Progenitor cell of endocrine pancreas (in vitro differentiated cells): ENCODE data around the gene DCD. TPM values are rescaled to one million over a fixed set of nuclear protein-coding genes. Genes with fewer than 3 reads are reported as not detected.
A peak's percentile ranks its signal among the peaks of the same experiment; 100 is the strongest.

Experiments
- DNase-seq: peaks from one replicate; pipeline ENCODE4 v3.0.0; 2021; ENCODE audit warnings: low spot score; ENCODE audit not compliant: unreplicated experiment
- H3K27ac Mint-ChIP-seq: 2 replicates; pipeline ENCODE4 v1.8.0; 2021; ENCODE audit warnings: mild to moderate bottlenecking, moderate library complexity, mixed read lengths
- H3K27me3 Mint-ChIP-seq: 2 replicates; pipeline ENCODE4 v1.8.0; 2021; ENCODE audit warnings: mixed read lengths
- H3K36me3 Mint-ChIP-seq: 2 replicates; pipeline ENCODE4 v1.8.0; 2022; ENCODE audit warnings: mixed read lengths; ENCODE audit not compliant: insufficient read depth
- H3K4me1 Mint-ChIP-seq: 2 replicates; pipeline ENCODE4 v1.8.0; 2021; ENCODE audit warnings: low read depth, mixed read lengths
- H3K4me3 Mint-ChIP-seq: 2 replicates; pipeline ENCODE4 v1.8.0; 2021; ENCODE audit warnings: low read depth, mild to moderate bottlenecking, moderate library complexity, mixed read lengths
- H3K9me3 Mint-ChIP-seq: 2 replicates; pipeline ENCODE4 v1.8.0; 2021; ENCODE audit warnings: low read depth, mixed read lengths
- CTCF ChIP-seq: fragments of 200-600 bp; sonication (generic); IDR thresholded peaks from one replicate; pipeline ENCODE4 v1.5.0; 2021; ENCODE audit warnings: antibody characterized with exemption, mild to moderate bottlenecking; ENCODE audit not compliant: unreplicated experiment
- total RNA-seq: library from RNA; stranded (reverse); gene quantifications from 2 replicates; pipeline ENCODE4 v1.2.1, GENCODE V29; 2021

DCD gene
- total RNA-seq, 1 donor from 2014 or later, result not detected

DNA sequence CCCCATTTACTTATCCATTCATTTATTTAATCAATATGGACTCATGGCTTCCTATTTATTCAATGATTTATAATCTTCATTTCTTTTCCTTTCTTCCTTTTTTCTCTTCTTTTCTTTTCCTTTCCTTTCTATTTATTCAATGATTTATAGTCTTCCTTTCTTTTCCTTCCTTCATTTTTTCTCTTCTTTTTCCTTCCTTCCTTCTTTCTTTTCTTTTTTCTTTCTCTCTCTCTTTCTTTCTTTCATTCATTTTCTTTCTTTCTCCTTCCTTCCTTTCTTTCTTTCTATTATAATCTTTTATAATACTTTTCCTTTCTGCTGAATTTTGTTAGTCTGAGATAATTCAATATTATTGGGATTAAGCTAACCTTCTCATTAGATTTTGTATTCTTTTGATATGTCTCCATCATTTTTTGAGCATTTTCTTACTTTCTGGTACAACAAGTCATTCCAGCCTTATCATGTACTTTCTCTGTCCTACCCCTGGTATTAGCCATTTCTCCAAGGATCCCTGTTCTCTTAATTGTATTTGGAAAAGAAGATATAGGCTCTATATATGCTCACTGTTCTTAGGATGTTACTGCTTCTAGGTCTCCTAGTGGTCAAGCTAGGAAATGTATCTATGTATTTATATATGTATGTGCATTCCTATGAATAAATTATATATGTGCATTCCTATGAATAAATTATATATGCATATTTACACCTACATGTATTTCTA lies 25.5 kb downstream of the DCD start:
- Mint-ChIP-seq H3K27ac (no peak overlapping the region), H3K27me3 (peaks cover 58% of the 10 kb centered on the region), H3K4me1 (no peaks in the 10 kb centered on the region), H3K36me3 (peaks cover 4% of the 10 kb centered on the region), H3K9me3 (peaks cover 9% of the 10 kb centered on the region), H3K4me3 (no peak overlapping the region)
- DNase-seq, result no peak
- TF ChIP-seq CTCF, result peak; percentile 57

- DNase-seq, result no peak
These were observed 31.1 kb downstream of the DCD start for GRCh38 chr12:54616933-54617680.

DNA sequence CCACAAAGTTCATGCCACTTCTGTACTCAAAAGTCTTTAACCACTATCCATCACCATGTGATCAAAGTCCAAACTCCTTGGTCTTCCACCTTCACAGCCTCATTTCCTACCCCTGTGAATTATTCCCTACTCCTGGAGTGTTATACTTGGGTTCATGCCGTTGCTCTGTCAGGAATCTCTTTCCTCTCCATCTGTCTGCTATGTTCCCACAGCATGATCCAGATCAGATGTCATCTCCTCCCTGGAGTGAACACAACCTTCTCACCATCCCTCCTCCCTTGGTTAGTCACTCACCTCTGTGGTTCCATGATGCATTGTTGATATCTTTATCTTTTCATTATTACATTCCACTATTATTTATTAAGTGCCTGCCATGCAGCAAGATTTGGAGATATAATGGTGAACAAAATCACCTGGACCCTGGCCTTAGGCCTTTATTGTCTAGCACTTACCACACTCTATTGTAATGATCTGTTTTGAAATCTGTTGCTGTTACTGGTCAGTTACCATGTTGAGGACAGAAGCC lies 35.9 kb downstream of the DCD start:
- TF ChIP-seq CTCF, result no peak
- Mint-ChIP-seq H3K4me3 (no peak overlapping the region), H3K36me3 (no peaks in the 10 kb centered on the region), H3K9me3 (no peaks in the 10 kb centered on the region), H3K4me1 (peaks cover 12% of the 10 kb centered on the region), H3K27ac (no peak overlapping the region), H3K27me3 (peaks cover 79% of the 10 kb centered on the region)
- no peak for DNase-seq

More at GRCh38 chr12:54616933-54617680, 31.1 kb downstream of the DCD start:
- H3K36me3 Mint-ChIP-seq, result no peaks in the 10 kb centered on the region
- no peak overlapping the region for H3K27ac Mint-ChIP-seq
- no peak overlapping the region for H3K4me3 Mint-ChIP-seq
- TF ChIP-seq CTCF, result no peak
- peaks cover 65% of the 10 kb centered on the region for H3K27me3 Mint-ChIP-seq
- H3K9me3 Mint-ChIP-seq, result no peaks in the 10 kb centered on the region
- peaks cover 1% of the 10 kb centered on the region for H3K4me1 Mint-ChIP-seq

DNA sequence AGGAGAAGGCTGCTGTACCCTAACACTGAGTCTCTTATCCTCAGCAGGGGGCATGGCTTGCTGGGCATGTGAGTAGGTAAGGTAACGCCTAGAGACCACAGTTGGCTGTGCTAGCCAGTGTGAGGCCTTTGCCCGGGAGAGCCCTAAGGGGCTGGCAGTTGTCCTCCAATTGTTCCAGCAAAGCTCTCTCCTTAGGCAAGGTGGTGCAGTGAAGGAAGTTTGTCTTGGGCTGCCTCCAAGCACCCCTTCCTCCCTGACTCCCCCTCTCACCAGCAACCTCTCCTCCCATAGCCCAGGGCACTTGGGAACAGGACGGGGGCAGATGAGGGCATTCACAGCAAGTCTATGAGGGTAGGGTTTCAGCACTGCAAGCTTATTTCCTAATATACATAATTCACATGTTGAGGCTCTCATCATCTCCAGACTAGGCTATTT lies 36.4 kb downstream of the DCD start:
- H3K9me3 Mint-ChIP-seq, result no peaks in the 10 kb centered on the region

More for the DNA sequence above, 36.4 kb downstream of the DCD start:
- Mint-ChIP-seq H3K27me3 (peaks cover 79% of the 10 kb centered on the region), H3K4me1 (peaks cover 12% of the 10 kb centered on the region), H3K27ac (no peak overlapping the region), H3K36me3 (no peaks in the 10 kb centered on the region), H3K4me3 (no peak overlapping the region)
- TF ChIP-seq CTCF, result no peak
- DNase-seq, result no peak
